AG04450 (cell line): Measurements from ENCODE around the gene LLGL1. TPM values are rescaled to one million over a fixed set of nuclear protein-coding genes. Genes with fewer than 3 reads are reported as not detected.

Experiments
- CTCF ChIA-PET: fragments of 300-600, 350-600 bp; formaldehyde crosslinking; extraction: SDS; loops from one replicate; lab custom pipeline; 2022; ENCODE audit warnings: antibody characterized with exemption, inconsistent platforms; lab: Charles Lee
- POLR2A ChIA-PET: fragments of 350-600 bp; formaldehyde crosslinking; extraction: SDS; loops from one replicate; lab custom pipeline; 2021; ENCODE audit warnings: antibody characterized with exemption, inconsistent platforms; lab: Yijun Ruan, JAX
- DNase-seq: peaks from one replicate; pipeline ENCODE4 v3.0.0-alpha.2; 2011; ENCODE audit warnings: low read depth, low spot score
- H3K27ac ChIP-seq: one replicate; pipeline ENCODE4 v1.5.1; 2012; ENCODE audit warnings: low read depth, low read length, control low read depth
- H3K27me3 ChIP-seq: one replicate; pipeline ENCODE4 v1.6.0; 2012; ENCODE audit warnings: low read length; ENCODE audit not compliant: control insufficient read depth, insufficient read depth
- H3K4me3 ChIP-seq: 2 replicates; pipeline ENCODE4 v1.5.1; 2011; ENCODE audit warnings: mild to moderate bottlenecking, low read depth, low read length, control low read depth
- H3K9me3 ChIP-seq: 2 replicates; pipeline ENCODE4 v1.5.1; 2012; ENCODE audit warnings: low read length; ENCODE audit not compliant: control insufficient read depth, insufficient read depth
- polyA plus RNA-seq: library from polyadenylated mRNA; depleted of rRNA; stranded (reverse); fragments of >200 nt; gene quantifications from 2 replicates; pipeline ENCODE4 v1.2.3, GENCODE V29; 2011
- TF ChIP-seq, protein P1 (sequence below): IDR thresholded peaks from 2 replicates; pipeline ENCODE4 v1.5.1; 2011; ENCODE audit warnings: low read depth, low read length, control low read depth, inconsistent platforms

LLGL1 gene
- polyA plus RNA-seq, 1 experiment, result 27.1 TPM

DNA sequence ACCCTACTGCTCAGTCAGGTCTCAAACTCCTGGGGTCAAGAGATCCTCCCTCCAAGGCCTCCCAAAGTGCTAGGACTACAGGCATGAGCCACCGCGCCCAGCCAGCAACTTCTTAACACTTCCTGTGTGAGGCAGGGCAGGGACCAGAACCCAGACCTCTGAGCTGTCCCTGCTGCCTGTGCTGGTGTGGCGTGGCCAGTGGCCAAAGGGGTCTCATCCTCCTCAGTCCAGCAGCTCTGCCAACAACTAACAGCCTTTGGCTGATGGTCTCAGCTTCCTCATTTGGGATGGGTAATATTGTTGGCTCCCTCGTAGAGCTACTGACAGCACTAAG is 1.4 kb upstream of the LLGL1 start:
- peak overlapping the region; percentile 73 for H3K27ac ChIP-seq
- no peaks in the 10 kb centered on the region for H3K27me3 ChIP-seq
- DNase-seq, result no peak
- ChIA-PET POLR2A (interaction anchor here (0.9 to 1.0 kb wide), 2 partner anchors 12 to 40 kb away, joined by 3 read pairs; partner anchors contain the start of gene ALKBH5), CTCF (no interaction called here)
- TF ChIP-seq, protein P1, sequence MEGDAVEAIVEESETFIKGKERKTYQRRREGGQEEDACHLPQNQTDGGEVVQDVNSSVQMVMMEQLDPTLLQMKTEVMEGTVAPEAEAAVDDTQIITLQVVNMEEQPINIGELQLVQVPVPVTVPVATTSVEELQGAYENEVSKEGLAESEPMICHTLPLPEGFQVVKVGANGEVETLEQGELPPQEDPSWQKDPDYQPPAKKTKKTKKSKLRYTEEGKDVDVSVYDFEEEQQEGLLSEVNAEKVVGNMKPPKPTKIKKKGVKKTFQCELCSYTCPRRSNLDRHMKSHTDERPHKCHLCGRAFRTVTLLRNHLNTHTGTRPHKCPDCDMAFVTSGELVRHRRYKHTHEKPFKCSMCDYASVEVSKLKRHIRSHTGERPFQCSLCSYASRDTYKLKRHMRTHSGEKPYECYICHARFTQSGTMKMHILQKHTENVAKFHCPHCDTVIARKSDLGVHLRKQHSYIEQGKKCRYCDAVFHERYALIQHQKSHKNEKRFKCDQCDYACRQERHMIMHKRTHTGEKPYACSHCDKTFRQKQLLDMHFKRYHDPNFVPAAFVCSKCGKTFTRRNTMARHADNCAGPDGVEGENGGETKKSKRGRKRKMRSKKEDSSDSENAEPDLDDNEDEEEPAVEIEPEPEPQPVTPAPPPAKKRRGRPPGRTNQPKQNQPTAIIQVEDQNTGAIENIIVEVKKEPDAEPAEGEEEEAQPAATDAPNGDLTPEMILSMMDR, result no peak
- H3K4me3 ChIP-seq, result no peak overlapping the region
- no peaks in the 10 kb centered on the region; the same call in 1 of the 2 replicates for H3K9me3 ChIP-seq

DNA sequence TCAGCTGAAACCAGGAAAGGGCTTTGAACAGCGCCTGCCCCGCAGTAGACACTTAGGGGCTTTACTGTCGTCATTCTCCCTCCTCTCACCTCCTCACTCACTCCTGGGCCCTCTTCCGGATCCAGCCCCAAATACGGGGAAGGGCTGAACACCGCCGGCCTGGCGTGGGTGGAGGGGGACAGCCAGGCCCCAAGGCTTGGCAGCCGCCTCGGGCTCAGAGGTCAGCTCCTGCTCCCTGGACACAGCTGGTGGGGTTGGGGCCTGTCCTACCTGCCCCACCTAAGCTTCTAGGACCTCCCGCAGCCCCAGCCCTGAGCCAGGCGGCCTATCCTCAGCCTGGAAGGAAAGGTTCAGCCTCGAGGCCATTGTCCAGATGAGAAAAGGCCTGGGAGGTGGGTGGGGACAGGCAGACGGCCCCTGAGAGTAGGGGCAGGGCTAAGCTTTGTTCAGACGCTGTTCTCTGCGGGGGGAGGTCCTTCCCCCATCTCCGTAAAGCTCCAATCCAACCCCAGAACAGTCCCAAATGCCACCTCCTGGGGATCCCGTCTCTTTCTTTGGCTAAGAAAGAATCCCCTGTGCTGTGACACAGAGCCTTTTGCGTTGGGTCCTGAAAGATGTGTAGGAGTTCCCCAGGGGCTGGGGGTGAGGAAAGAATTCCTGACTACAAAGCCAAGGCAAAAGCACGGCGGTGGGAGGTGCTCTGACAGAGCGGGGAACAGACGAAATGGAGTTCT is 881 bp upstream of the LLGL1 start:
- Histone ChIP-seq H3K9me3 (no peaks in the 10 kb centered on the region; the same call in 1 of the 2 replicates), H3K27ac (peak overlapping the region; percentile 73), H3K27me3 (no peaks in the 10 kb centered on the region), H3K4me3 (peak overlapping the region; percentile 54)
- no peak for DNase-seq
- ChIA-PET CTCF (no interaction called here), POLR2A (interaction anchor here (0.9 to 1.0 kb wide), 2 partner anchors 11 to 41 kb away, joined by 3 read pairs; partner anchors contain the start of gene ALKBH5)
- TF ChIP-seq, protein P1, result no peak

DNA sequence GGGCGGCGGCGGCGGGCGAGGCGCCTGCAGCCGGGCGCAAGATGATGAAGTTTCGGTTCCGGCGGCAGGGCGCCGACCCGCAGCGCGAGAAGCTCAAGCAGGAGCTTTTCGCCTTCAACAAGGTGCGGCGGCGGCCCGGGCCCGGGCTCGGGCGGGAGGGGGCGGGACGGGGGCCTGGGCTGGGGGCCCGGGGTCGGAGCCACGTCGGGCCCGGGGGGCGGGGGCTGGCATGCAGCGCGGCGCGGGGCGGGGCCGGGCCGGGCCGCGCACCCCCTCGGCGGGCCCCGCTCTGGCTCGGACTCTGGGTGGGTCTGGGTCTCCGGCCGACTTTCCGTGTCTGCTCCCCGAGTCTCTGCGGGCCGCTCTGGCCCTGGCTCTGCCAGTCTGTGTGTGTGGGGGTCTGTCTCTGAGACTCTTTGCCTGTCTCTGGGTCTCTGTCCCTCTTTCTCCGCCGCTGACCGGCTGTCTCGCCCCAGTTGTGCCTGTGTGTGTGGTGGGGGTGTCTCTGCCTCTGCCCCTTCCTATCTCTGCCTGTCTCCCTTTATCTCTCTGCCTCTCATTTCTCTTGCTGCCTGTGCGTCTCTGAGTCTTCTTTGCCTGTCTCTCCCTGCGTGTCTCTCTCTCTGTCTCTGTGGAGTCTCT is 328 bp downstream of the LLGL1 start:
- Histone ChIP-seq H3K27ac (no peak overlapping the region), H3K27me3 (no peaks in the 10 kb centered on the region), H3K9me3 (no peaks in the 10 kb centered on the region; the same call in 1 of the 2 replicates), H3K4me3 (peak overlapping the region; percentile 72)
- TF ChIP-seq, protein P1, result no peak
- CTCF ChIA-PET, result no interaction called here
- POLR2A ChIA-PET, result interaction anchor here (1.0 kb wide), 1 partner anchor 10 kb away, joined by 3 read pairs; no protein-coding TSS in a partner anchor
- DNase-seq, result no peak

DNA sequence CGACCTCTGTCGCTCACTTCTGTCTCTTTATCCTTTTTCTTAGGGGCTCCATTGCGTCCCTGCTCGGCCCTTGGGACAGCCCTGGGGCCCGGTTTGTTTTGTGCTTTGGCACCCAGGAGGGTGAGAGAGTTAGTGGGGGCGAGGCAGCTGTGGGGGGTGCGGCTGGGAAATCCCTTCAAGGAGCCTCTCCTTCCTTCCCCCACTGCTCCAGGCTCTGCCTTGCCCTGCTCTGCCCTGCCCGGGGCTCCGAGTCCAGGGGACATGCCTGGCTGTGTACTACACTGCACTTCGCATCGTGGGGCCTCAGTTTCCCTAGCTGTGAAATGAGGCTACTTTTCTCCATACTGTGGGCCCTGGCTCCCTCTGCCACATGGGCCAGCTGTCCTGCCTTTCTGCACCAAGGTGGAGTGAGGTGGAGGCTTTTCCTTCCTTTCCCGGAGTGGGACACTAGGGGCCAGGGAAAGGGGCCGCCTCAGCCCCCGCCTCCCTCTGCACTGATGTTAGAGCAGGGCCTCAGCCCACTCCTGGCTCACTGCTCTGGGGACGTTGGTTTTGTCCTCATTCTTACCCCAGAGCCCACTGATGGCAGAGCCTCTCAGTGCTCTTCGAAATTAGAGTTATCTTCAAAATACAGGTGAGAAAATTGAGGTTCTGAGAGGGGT is 980 bp downstream of the LLGL1 start:
- CTCF ChIA-PET, result interaction anchor here (1.2 kb wide), 1 partner anchor 8 kb away, joined by 3 read pairs; no protein-coding TSS in a partner anchor
- no peak for DNase-seq
- Histone ChIP-seq H3K4me3 (peak overlapping the region; percentile 72), H3K27me3 (no peaks in the 10 kb centered on the region), H3K27ac (no peak overlapping the region), H3K9me3 (no peaks in the 10 kb centered on the region; the same call in 1 of the 2 replicates)
- TF ChIP-seq, protein P1, result no peak
- POLR2A ChIA-PET, result interaction anchor here (1.0 kb wide), 1 partner anchor 9 kb away, joined by 3 read pairs; no protein-coding TSS in a partner anchor
